Spinal cord (tissue), 10 donors: Measurements from ENCODE around the gene CASTOR2. TPM values are rescaled to one million over a fixed set of nuclear protein-coding genes. Genes with fewer than 3 reads are reported as not detected.
"Not testable (repeated sequence)": the region's sequence is repeated elsewhere in the genome, so short reads cannot be mapped to it uniquely, and the experiment has no call there.

Source experiments
- DNase-seq, 6 donors: peaks; one replicate each; pipeline versions ENCODE4 v3.0.0 to v3.0.0-alpha.2; 2013 to 2015; ENCODE audit warnings: low spot score in 6 of 6, low read depth in 4 of 6
- H3K27ac ChIP-seq: one replicate; pipeline ENCODE4 v1.5.1; 2013; ENCODE audit warnings: low read depth, low read length, control low read depth
- H3K27me3 ChIP-seq: one replicate; pipeline ENCODE4 v1.6.1; 2013; ENCODE audit warnings: low read length; ENCODE audit not compliant: control insufficient read depth, insufficient read depth
- H3K36me3 ChIP-seq: one replicate; pipeline ENCODE4 v1.6.1; 2013; ENCODE audit warnings: low read length; ENCODE audit not compliant: control insufficient read depth, insufficient read depth
- H3K4me1 ChIP-seq: one replicate; pipeline ENCODE4 v1.6.1; 2013; ENCODE audit warnings: low read length; ENCODE audit not compliant: control insufficient read depth, insufficient read depth
- H3K4me3 ChIP-seq: one replicate; pipeline ENCODE4 v1.5.1; 2013; ENCODE audit warnings: low read depth, low read length, control low read depth
- H3K9me3 ChIP-seq: one replicate; pipeline ENCODE4 v1.6.1; 2013; ENCODE audit warnings: low read length; ENCODE audit not compliant: control insufficient read depth, insufficient read depth
- WGBS: methylation state at CpG from one replicate; pipeline ENCODE4 v1.1.5; 2013; ENCODE audit warnings: missing lambda C conversion rate; ENCODE audit not compliant: insufficient coverage; 5-methylcytosine and 5-hydroxymethylcytosine counted together
- polyA plus RNA-seq, 2 donors: library from polyadenylated mRNA; unstranded; fragments of 120-200 nt; gene quantifications; one replicate each; pipeline ENCODE4 v1.2.1, GENCODE V29; 2013; ENCODE audit not compliant: insufficient read length in 2 of 2
- total RNA-seq, 2 donors: library from RNA; depleted of rRNA in 1 of 2; stranded (reverse); fragments of 120-200 nt in 1 of 2; fragments of >200 nt in 1 of 2; gene quantifications; one replicate each; pipeline versions ENCODE4 v1.2.3 to v1.2.4, GENCODE V29; 2013 to 2014
- donor health status: healthy.

Gene CASTOR2
- total and polyA plus RNA-seq, 4 donors = 19.9 to 27.0 (median 22.3) TPM

DNA sequence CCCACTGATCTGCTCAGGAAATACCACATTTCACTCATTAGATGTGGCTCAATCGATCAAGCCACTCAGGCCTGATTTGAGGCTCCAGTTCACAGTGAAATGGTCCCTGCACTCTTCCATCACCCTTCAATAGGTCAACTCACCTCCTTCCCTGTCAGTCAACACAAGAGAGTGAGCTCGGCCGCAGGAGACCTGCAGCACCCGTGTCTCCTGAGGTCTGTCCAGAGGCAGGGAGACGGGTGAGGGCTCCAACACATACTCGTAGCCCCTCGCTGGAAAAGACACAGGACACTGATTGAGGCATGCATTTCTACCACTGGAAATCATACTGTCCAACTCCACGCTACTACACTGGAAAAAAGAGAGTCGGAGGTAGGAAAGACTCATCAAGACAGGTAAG, 102.0 kb downstream of the CASTOR2 start:
- WGBS = 100% methylated on average over 7 of the region's 9 CpGs
- Histone ChIP-seq H3K9me3 (no peaks in the 10 kb centered on the region), H3K27ac (no peak overlapping the region), H3K4me1 (no peaks in the 10 kb centered on the region), H3K27me3 (no peaks in the 10 kb centered on the region), H3K4me3 (no peak overlapping the region), H3K36me3 (peaks cover 86% of the 10 kb centered on the region)
- DNase-seq = no peak

GRCh38 chr7:75072981-75073283, 108.4 kb downstream of the CASTOR2 start:
- DNase-seq = no peak
- Histone ChIP-seq H3K9me3 (no peaks in the 10 kb centered on the region), H3K36me3 (peaks cover 28% of the 10 kb centered on the region), H3K4me3 (peak overlapping the region; percentile 80), H3K4me1 (peaks cover 14% of the 10 kb centered on the region), H3K27ac (peak overlapping the region; percentile 96), H3K27me3 (no peaks in the 10 kb centered on the region)
- 8% methylated on average over 6 of the region's 9 CpGs for WGBS

DNA sequence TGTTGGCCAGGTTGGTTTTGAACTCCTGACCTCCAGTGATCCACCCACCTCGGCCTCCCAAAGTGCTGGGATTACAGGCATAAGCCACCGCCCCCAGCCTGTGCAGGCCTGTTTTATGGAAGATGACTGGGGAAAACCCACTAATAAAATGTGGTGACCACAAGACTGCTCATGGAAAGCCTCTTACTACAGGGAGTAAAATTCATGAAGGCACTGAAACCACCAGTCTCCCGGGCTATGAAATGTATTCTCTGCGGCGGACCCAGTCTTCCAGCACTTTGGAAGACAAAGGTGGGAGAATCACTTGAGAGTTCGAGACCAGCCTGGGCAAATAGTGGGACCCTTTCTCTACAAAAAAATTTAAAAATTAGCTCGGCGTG, 109.7 kb downstream of the CASTOR2 start:
- H3K27ac ChIP-seq = peak overlapping the region; percentile 96
- peaks cover 14% of the 10 kb centered on the region for H3K4me1 ChIP-seq
- no CpG with 5 or more reads among the region's 8 CpGs for WGBS
- not testable (repeated sequence) for H3K27me3 ChIP-seq, DNase-seq, H3K9me3 ChIP-seq
- H3K36me3 ChIP-seq = peaks cover 15% of the 10 kb centered on the region
- peak overlapping the region; percentile 80 for H3K4me3 ChIP-seq

Other genes with a start within 250 kb of the CASTOR2 start
- 1 to 10 TPM in 1 of 2 donors, under 1 TPM in 1; 0.77 to 2.8 TPM for gene NCF1, start 190.7 kb upstream of the CASTOR2 start, total RNA-seq
- gene NCF1, start 190.7 kb upstream of the CASTOR2 start, polyA plus RNA-seq = 1 to 10 TPM; 2.5 to 2.6 TPM
- 10 to 100 TPM; 11.4 to 28.5 TPM for gene GTF2IRD2, start 113.1 kb upstream of the CASTOR2 start, total RNA-seq
- 10 to 100 TPM; 22.4 to 49.5 TPM for gene GTF2IRD2, start 113.1 kb upstream of the CASTOR2 start, polyA plus RNA-seq
- 10 to 100 TPM; 18.2 to 38.2 TPM for gene RCC1L, start 109.1 kb downstream of the CASTOR2 start, total RNA-seq
- gene RCC1L, start 109.1 kb downstream of the CASTOR2 start, polyA plus RNA-seq = 10 to 100 TPM; 37.1 to 42.7 TPM
- gene GTF2IRD2B, start 127.9 kb downstream of the CASTOR2 start, total RNA-seq = 10 to 100 TPM; 46.8 to 61.0 TPM
- gene GTF2IRD2B, start 127.9 kb downstream of the CASTOR2 start, polyA plus RNA-seq = 10 to 100 TPM; 37.6 to 53.8 TPM